Heart right ventricle (tissue), 16 donors: ENCODE results near the gene SHANK2. TPM values are rescaled to one million over a fixed set of nuclear protein-coding genes. Genes with fewer than 3 reads are reported as not detected.

Experiments used
- ATAC-seq, 8 donors: fragments of 200-7000 bp; cut with Tn5 transposase; one replicate each; pipeline ENCODE4 v1.9.1; 2020; ENCODE audit warnings: mild to moderate bottlenecking in 8 of 8, moderate library complexity in 8 of 8, moderate number of reproducible peaks in 1 of 8
- DNase-seq, 2 donors: peaks; one replicate each; pipeline ENCODE4 v3.0.0-alpha.2; 2020
- H3K27ac ChIP-seq, 10 donors: fragments of 200-600 bp; sonication (generic) in 2 of 10; one replicate each; pipeline versions ENCODE4 v1.5.0 to v1.8.0; 2020 to 2022; ENCODE audit warnings: mild to moderate bottlenecking in 3 of 10
- H3K27me3 ChIP-seq, 7 donors: fragments of 200-600 bp; one replicate each; pipeline ENCODE4 v1.8.0; 2021 to 2022; ENCODE audit warnings: mild to moderate bottlenecking in 2 of 7
- H3K36me3 ChIP-seq, 9 donors: fragments of 200-600 bp; sonication (generic) in 1 of 9; one replicate each; pipeline versions ENCODE4 v1.5.0 to v1.8.0; 2020 to 2022; ENCODE audit warnings: mild to moderate bottlenecking in 2 of 9
- H3K4me1 ChIP-seq, 9 donors: fragments of 200-600 bp; sonication (generic) in 1 of 9; one replicate each; pipeline versions ENCODE4 v1.5.0 to v1.8.0; 2020 to 2022; ENCODE audit warnings: mild to moderate bottlenecking in 4 of 9
- H3K4me3 ChIP-seq, 10 donors: fragments of 200-600 bp; sonication (generic) in 2 of 10; one replicate each; pipeline versions ENCODE4 v1.5.0 to v1.8.0; 2020 to 2022; ENCODE audit warnings: mild to moderate bottlenecking in 7 of 10, moderate library complexity in 2 of 10
- H3K9me3 ChIP-seq, 11 donors: fragments of 200-600 bp in 10 of 11; sonication (generic) in 2 of 11; one replicate each; pipeline versions ENCODE4 v1.5.0 to v1.8.0; 2013 to 2022; ENCODE audit warnings: mild to moderate bottlenecking in 2 of 11, control low read depth in 1 of 11, moderate library complexity in 1 of 11
- CTCF ChIP-seq, 9 donors: fragments of 200-600 bp; sonication (generic) in 2 of 9; IDR thresholded peaks; one replicate each; pipeline versions ENCODE4 v1.5.0 to v1.8.0; 2021 to 2022; ENCODE audit warnings: antibody characterized with exemption in 9 of 9, mild to moderate bottlenecking in 5 of 9, moderate library complexity in 1 of 9
- WGBS, 2 donors: extraction: QIAGEN DNeasy Blood & Tissue Kit; methylation state at CpG; one replicate each; pipeline ENCODE4 v1.1.7; 2013; ENCODE audit warnings: inconsistent platforms in 1 of 2; 5-methylcytosine and 5-hydroxymethylcytosine counted together
- intact Hi-C, 10 donors: fragments of 100-400 bp; cut with DNase I; formaldehyde crosslinking; loops; one replicate each; pipeline versions ENCODE4 v1.11.1 to v1.14.2; 2022
- polyA plus RNA-seq, 2 donors: library from polyadenylated mRNA; stranded (reverse); fragments of 200-250 nt; gene quantifications; one replicate each; pipeline ENCODE4 v1.2.3, GENCODE V29; 2013
- total RNA-seq, 10 donors: library from RNA; stranded (reverse); fragmentation: NEBNext Ultra II Directional in 3 of 10; extraction: Animal tissue kit (Norgen Biotek cat#: 25700) in 3 of 10; gene quantifications; one replicate each; pipeline versions ENCODE4 v1.2.1 to v1.2.4, GENCODE V29; 2021 to 2023
- donor health status: Arrhythmogenic right ventricular cardiomyopathy.
- donor health status: ischemic (EF 13 %, LVEDD 7.1; RV severe dilation, severe dysfunction).
- donor health status: healthy with polysubstance abuse.
- donor health status: DM: no; HTN: yes; CAD: no.
- donor health status: DM: no; HTN: no; CAD: no.
- donor health status: ischemic (EF 25% LVEDD 6.9; RV normal size, moderate dysfunction).
- donor health status: ischemic (EF 25% LVEDD 5.7; RV mildly dilated, moderate dysfunction).
- donor health status: healthy.
- donor health status: DM: yes; HTN: yes; CAD: no.
- donor health status: Ischemic cardiomyopathy.
- donor health status: ischemic (EF 35%, LVEDD 5.7; RV mildly dilated, moderate dysfunction).
- donor health status: nonischemic (EF 11% LVEDD 7.7; RV severe dilation, severe dysfunction).
- donor health status: DM: yes; HTN: yes; CAD: no.
- donor health status: PGD.
- donor health status: ischemic (EF 29% LVEDD 5.4; RV normal size, mild dysfunction).
- donor health status: nonischemic (EF 23%, LVEDD 6.1; RV moderate dilation, normal function).

The SHANK2 gene
- total and polyA plus RNA-seq, 12 donors, result under 0.01 to 0.71 (median 0.44) TPM; not detected in 2

DNA sequence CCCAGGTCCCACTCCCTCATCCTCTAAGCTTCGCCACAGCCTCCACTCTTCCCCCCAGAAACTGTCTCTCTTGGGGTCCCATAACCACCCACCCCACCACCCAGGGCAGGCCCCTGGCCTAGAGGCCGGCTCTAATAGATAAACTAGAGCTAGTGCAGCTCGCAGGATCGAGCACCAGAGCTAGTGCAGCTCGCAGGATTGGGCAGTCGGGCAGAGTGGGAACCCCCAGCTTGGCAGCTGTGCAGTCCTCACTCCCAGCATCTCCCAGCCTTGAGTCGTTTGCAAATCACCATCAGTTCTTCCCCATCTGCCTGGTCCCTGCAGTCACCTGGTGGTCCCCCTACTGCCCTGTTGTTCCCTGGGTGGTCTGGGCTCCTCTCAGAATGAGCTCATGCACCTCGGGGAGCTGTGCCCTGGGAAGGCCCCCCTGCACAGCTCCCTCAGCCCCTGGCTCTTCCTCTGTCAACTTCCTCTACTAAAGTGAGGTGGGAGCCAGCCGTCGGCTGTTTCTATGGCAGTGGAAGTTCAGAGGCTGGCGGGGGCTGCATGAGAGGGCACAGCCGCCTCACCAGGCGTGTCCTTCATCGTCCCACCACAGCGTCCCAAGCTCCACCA, 15.5 kb upstream of the SHANK2 start:
- Histone ChIP-seq H3K27ac (no peak overlapping the region), H3K4me1 (no peaks in the 10 kb centered on the region), H3K27me3 (peaks cover 0 to 69% (median 55%) of the 10 kb centered on the region in 7 donors), H3K9me3 (peaks cover 0 to 1% (median 0%) of the 10 kb centered on the region in 11 donors), H3K4me3 (no peak overlapping the region), H3K36me3 (no peaks in the 10 kb centered on the region)
- intact Hi-C loops, result no loop called here
- WGBS, 2 donors, result 55 to 58% methylated on average over 15 of the region's 15 CpGs
- no peak for TF ChIP-seq CTCF (IDR thresholded peaks at IDR 0.05)
- no peak for ATAC-seq
- no peak for DNase-seq

GRCh38 chr11:71266114-71266833, 13.9 kb upstream of the SHANK2 start:
- 25 to 27% methylated on average over 22 of the region's 22 CpGs for WGBS, 2 donors
- Histone ChIP-seq H3K4me3 (no peak overlapping the region), H3K27ac (no peak overlapping the region), H3K36me3 (no peaks in the 10 kb centered on the region), H3K4me1 (no peaks in the 10 kb centered on the region), H3K9me3 (peaks cover 0 to 2% (median 0%) of the 10 kb centered on the region in 11 donors), H3K27me3 (peaks cover 0 to 67% (median 60%) of the 10 kb centered on the region in 7 donors)
- DNase-seq (no peak), ATAC-seq (no peak)
- intact Hi-C loops, result no loop called here
- TF ChIP-seq CTCF (IDR thresholded peaks at IDR 0.05), result no peak

GRCh38 chr11:71265559-71266092, 13.2 kb upstream of the SHANK2 start:
- ATAC-seq (no peak), DNase-seq (no peak)
- no peaks in the 10 kb centered on the region for H3K36me3 ChIP-seq
- no peaks in the 10 kb centered on the region for H3K4me1 ChIP-seq
- no peak overlapping the region for H3K4me3 ChIP-seq
- intact Hi-C loops, result no loop called here
- no peak for TF ChIP-seq CTCF (IDR thresholded peaks at IDR 0.05)
- 74 to 77% methylated on average over 18 of the region's 18 CpGs for WGBS, 2 donors
- H3K9me3 ChIP-seq, result peaks cover 0 to 3% (median 0%) of the 10 kb centered on the region in 11 donors
- H3K27me3 ChIP-seq, result peaks cover 0 to 67% (median 60%) of the 10 kb centered on the region in 7 donors
- H3K27ac ChIP-seq, result no peak overlapping the region

DNA sequence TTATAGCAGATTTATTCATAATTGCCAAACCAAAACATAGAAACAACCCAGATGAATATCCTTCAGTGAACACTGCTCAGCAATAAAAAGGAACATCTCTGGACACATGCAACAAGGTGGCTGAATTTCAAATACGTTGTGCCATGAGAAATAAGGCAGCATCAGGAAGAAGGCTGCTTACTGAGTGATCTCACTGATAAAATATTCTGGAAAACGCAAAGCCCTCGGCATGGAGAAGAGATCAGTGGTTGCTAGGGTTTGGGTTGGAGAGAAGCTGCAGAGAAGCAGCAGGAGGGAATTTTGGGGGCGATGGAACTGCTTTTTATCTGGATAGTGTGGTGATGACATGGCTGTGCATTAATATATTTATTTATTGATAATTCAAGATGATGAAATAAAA, 11.0 kb upstream of the SHANK2 start:
- ATAC-seq (no peak), DNase-seq (no peak)
- TF ChIP-seq CTCF (IDR thresholded peaks at IDR 0.05), result no peak
- WGBS, 2 donors, result 44 to 46% methylated on average over 4 of the region's 4 CpGs
- Histone ChIP-seq H3K27me3 (peaks cover 0 to 57% (median 54%) of the 10 kb centered on the region in 7 donors), H3K36me3 (no peaks in the 10 kb centered on the region), H3K27ac (no peak overlapping the region), H3K4me1 (no peaks in the 10 kb centered on the region), H3K4me3 (no peak overlapping the region), H3K9me3 (peaks cover 0 to 16% (median 7%) of the 10 kb centered on the region in 11 donors)
- intact Hi-C loops, result no loop called here
